DND-41 (cell line): ENCODE results near the gene DNAI4.

Source experiments
- EZH2 ChIP-seq: IDR thresholded peaks from 3 replicates; pipeline ENCODE4 v1.6.1; 2012; ENCODE audit warnings: borderline replicate concordance, low read depth, mild to moderate bottlenecking, moderate library complexity, low read length, inconsistent platforms; ENCODE audit not compliant: severe bottlenecking
- TF ChIP-seq, protein P1 (sequence below): IDR thresholded peaks from 2 replicates; pipeline ENCODE4 v1.5.1; 2012; ENCODE audit warnings: borderline replicate concordance, low read length, moderate library complexity, mild to moderate bottlenecking; ENCODE audit not compliant: poor library complexity, severe bottlenecking; ENCODE audit errors: extremely low read depth

DNA sequence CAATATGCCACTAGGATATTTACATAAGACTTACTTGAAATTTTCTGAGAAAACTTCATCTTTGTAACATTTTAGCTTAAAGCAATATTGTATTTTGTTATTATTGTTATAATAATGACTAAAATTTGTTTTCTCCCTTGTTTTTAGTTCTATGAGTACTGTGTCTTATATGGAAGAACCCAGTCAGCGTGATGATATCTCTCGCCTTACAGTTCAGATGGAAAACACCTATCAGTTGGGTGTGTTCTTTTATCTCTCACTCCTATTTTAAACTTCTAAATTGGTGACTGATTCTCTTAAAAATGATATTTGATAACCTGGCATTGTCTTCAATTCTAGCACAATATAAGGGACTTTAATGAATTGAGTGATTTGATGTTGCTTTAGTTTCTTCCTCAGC is 154.4 kb downstream of the DNAI4 start:
- TF ChIP-seq, protein P1, sequence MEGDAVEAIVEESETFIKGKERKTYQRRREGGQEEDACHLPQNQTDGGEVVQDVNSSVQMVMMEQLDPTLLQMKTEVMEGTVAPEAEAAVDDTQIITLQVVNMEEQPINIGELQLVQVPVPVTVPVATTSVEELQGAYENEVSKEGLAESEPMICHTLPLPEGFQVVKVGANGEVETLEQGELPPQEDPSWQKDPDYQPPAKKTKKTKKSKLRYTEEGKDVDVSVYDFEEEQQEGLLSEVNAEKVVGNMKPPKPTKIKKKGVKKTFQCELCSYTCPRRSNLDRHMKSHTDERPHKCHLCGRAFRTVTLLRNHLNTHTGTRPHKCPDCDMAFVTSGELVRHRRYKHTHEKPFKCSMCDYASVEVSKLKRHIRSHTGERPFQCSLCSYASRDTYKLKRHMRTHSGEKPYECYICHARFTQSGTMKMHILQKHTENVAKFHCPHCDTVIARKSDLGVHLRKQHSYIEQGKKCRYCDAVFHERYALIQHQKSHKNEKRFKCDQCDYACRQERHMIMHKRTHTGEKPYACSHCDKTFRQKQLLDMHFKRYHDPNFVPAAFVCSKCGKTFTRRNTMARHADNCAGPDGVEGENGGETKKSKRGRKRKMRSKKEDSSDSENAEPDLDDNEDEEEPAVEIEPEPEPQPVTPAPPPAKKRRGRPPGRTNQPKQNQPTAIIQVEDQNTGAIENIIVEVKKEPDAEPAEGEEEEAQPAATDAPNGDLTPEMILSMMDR, result no peak
- no peak for TF ChIP-seq EZH2
